HG03442 (cell line): Measurements from ENCODE around the gene PNPLA7.

Experiments used
- ATAC-seq: cut with Tn5 transposase; IDR thresholded peaks from one replicate; pipeline ENCODE4 v1.9.1; 2021; ENCODE audit warnings: mild to moderate bottlenecking, moderate library complexity; ENCODE audit not compliant: unreplicated experiment

Gene PNPLA7

DNA sequence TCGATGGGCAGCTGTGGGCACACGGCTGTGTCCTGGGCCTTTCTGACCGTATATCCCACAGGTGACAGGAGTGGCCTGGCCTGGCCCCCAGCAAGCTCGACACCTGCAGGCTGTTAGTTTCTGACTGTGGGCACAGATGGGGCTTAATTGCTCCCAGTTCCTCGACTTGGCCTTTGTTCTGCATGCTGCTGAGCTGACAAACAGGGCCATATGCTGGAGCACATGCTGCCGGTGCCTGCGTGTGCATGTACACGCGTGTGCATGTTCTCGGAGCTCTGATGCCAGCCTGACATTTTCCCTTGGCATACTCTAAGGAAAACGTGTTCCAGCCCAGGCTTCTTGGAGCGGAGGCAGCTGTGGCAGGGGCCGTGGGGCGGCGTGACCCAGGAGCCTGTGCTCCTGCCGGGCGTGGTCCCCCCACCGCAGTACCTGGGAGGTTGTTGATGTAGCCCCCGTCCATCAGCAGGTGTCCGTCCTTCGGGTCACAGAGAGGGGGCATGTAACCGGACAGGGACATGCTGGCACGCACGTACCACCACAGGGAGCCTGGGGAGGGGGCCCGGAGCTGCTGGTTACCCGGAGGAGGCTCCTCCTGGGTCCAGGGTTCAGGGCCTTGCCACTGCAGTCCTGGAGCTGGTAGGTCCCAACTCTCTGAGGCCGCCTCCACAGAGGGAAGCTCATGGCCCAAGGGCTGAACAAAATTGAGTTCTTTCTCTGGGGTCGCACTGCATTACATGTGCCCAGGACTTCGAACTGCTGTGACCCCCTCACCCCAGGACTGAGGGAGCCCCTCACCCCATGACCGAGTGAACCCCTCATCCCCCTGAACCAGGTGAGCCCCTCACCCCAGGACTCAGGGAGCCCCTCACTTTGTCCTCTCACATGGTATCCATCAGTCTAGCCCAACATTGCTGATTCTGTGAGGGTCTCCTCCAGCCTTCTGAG lies 86.9 kb downstream of the PNPLA7 start:
- ATAC-seq = no peak

DNA sequence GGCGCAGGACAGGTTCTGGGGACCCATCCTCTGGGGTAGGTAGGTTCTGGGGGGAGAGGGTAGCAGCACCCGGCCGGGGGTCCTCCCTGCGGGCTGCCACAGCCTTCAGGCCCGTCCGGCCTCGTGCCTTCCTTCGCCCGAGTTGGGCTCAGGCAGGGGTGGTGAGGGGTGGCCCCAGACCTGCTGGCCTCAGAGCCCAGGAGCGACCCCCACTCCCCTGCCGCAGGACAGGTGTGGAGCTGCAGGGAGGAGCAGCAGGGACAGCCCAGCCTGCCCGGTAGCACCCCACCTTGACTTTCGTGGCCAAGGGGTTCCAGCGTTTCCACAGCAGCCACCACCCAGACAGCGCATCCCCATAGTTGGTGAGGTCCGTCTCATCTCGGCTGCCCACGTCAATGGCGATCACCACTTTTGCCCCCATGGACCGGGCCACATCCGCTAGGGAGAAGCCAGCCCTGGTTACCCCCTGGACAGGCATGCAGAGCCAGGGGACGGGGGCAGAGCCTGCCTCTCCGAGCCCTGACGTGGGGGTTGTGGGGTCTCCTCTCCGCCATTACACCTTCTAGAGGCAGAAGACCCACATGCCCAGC lies 87.7 kb downstream of the PNPLA7 start:
- no peak for ATAC-seq

DNA sequence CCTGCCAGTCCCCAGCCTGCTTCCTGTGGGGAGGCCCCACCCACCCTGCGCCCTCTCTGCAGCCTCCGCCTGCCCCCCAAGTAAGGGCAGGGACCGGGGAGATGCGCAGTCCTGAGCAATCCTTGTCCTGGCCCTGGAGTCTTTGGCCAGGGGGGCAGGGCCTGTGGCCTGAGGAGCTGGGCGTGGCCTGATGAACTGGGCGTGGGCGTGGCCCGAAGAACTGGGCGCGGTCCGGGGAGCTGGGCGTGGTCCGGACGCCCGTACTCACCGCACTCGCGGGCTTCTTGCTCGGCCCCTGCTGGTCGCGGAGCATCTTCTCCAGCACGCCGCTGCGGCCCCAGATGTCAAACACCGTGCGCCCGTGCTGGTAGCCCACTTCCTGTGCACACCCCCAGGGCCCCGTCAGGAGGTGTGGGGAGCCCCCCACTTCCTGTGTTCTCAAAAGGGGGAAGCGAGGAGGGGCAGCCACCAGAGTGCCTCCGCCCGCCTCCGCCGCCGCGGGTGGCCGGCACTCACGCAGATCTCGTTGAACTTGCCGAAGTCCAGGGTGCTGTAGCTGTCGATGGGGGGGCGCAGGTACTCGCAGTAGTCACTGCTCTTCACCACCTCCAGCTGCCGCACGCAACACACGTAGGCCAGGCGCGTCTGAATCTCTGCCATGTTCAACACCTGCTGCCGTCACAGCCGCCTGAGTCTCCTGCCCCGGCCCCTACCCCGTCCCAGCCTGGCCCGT lies 88.4 kb downstream of the PNPLA7 start:
- ATAC-seq = peak; percentile 53

DNA sequence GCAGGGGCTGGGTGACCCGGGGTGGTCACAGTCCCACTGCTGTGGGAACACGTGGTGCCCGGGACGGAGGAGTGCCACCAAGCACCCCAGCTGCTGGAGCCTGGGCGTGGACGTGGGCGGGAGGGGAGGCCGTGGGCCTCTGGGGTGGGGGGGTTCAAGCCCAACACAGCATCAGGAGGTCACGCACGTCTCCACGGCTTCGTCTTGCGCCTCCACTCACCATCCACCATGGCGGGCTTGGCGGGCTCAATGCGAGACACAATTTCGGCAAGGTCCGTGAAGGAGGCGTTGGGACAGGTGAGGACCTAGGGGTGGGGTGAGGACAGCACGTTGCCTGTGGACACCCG lies 88.9 kb downstream of the PNPLA7 start:
- ATAC-seq = no peak

DNA sequence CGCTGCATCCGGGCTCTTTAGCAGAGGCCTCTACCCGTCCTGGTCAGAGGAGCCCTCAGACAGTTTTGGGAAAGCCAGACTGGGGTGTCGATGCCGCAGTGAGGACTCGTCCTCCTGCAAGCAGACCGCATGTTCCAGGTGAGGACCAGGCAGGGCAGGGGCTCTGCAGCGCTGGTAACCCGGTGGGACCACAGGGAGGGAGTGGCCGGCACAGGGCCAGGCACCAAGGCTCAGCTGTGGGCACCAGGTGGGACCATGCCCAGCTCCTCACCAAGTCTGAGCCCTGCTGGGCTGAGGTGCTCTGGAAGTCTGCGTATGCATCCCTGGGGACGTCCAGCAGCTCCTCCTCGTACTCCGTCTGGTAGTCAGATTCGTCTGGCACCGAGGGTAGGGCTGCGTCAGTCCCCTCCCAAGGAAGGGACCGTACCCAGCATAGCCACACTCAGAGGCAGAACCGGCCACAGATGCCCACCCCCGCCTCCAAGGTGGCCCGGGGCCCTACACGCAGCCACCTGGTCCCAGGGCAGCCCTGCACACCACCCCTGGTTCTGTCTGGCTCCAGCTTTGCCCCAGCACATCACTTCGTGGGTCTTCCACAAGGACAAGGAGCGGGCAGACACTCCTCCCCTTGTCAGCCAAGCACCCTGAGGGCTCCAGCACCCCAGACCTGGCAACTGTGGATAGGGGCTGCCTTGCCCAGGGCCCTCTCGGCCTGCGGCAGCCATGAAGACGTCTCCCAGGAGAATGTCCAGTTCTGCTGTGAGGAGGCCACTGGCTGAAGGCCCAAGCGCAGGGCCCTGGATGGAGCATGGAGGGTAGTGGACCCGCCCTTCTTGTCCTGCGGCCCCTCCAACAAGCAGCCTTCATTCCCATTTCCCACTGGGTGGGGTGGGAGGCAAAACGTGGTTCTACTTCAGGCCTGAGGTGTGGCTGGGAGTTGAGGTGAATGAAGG lies 89.6 kb downstream of the PNPLA7 start:
- no peak for ATAC-seq

DNA sequence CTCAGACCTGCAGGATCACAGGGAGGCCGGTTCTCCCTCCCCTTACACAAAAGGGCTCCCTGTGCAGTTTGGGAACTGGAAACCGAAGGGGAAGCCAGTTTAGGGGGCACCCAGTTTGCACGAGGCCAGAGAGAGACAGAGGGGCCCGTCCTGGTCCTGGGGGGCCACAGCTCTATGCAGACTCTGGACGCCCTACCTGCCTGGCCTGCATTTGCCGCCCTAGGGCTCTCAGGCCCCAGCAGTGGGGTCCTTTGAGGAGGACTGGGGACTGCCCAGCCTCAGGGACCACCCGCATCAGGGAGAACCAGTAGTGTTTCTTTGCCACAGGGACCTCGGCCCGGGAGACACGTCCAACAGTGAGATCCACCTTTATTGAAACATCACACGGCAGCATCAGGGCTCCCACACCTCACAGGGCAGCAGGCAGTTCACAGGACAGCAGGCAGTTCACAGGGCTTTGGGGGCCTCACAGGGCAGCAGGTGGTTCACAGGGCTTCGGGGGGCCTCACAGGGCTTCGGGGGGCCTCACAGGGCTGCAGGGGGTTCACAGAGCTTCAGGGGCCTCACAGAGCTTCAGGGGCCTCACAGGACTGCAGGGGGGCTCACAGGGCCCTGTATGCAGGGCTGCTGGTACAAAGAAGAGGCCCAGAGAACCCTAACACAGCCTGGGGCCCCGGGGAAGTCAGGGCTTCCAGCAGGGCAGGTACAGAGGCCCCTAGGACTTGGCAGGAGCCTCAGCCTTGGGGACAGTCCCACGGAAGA lies 90.4 kb downstream of the PNPLA7 start:
- ATAC-seq = no peak

DNA sequence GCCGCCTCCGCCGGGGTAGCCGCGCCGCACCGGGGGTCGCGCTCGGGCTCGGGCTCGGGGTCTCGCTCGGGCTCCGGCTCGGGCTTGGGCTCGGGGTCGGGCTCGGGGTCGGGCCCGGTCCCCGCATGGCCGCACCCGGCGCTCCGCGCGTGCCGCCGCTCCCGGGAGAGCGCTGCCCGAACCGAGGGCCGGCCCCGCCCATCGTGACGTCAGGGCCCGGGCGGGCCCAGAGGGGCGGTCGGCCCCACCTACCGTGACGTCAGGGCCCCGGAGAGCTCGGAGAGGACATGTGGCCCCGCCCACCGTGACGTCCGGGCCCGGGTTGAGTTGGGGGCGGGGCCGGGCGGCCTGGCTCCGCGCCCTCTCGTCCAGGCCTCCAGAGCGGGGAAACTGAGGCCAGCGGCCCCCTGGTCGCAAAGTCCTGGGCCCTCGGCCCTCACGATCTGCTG lies 91.0 kb downstream of the PNPLA7 start, which contains the start of gene NSMF:
Gene NSMF, minus strand, starts transcription at position 183 of the 449 bp plus-strand sequence. CDS start 232 bp downstream, outside the sequence.
- peak; percentile 56 for ATAC-seq

DNA sequence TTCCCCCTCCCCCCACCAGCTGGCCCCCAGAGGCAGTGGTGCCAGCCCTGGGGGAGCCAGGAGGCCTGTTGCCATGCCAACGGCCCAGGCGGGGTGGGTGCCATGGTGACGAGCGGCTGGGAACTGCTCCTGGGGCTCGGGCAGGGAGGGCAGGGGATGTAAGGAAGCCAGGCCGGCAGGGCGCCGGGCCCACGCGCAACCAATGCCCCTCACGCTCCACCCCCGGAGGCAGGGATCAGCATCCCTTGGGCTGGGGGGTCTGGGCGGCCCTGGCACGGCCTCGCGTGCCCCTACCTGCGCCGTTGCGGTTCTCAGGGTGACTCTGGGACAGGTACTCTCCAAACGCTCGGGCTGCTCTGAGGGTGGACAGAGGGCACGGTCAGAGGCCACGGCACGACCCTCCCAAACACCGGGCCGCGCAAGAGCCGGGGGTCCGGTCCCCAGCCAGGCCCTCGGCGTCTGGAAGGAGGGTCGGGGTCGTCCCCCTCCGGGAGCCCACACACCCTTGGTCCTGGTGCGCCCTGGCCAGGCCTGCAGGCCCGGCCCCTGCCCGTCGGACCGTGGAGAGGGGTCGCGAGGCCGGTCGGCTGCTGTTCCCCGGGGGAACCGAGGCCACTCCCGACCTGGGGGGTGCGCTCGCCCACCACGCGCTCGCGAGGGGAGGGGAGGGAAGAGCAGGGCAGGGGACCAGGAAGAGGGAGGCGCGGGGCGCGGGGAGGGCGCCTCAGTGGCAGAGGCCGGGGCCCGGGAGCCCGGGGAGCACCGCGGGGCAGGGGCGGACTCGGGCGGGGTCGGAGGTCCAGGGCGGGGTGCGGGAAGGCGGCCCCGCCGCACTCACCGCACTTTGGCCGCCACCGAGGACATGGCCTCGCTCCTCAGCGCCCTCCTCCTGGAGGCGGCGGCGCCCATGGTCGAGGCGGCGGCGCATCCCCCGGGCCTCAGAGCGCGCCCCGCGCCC lies 91.7 kb downstream of the PNPLA7 start:
- peak; percentile 2 for ATAC-seq

DNA sequence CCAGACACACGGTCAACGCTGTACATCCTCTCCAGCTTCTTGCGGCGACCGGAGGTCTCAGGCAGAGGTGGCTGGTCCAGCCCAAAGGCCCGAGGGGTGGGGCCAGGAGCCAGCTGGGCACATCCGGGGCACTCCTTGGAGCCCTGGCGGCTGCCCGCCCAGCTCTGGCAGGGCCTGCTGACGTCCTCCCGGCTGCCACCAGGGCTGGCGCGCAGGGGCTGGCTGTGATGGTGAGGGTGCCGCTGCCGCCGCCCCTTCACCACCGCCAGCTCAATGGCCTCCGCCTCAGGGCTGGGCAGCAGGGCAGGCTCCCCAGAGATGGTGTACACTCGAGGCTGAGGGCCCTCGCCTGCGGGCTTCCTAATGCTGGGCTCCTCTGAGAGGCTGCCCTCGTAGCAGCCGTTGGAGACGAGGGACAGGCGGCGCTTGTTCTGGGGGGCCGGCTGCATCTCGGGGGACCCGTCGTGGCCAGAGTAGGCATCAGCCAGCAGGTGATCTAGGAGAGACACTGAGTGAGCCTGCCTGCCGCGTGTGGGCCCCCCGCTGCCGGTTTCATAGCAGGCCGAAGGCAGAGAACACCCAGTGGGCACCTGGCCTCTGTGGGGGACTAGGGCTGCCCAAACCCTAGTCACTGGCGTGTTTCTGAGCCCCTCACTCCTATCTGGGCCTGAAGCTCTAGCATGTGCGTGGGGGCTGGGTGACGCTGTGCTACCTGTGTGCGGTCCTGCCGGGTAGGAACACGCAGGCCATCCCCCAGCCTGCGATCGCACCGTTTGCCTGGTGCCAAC lies 92.6 kb downstream of the PNPLA7 start:
- no peak for ATAC-seq

DNA sequence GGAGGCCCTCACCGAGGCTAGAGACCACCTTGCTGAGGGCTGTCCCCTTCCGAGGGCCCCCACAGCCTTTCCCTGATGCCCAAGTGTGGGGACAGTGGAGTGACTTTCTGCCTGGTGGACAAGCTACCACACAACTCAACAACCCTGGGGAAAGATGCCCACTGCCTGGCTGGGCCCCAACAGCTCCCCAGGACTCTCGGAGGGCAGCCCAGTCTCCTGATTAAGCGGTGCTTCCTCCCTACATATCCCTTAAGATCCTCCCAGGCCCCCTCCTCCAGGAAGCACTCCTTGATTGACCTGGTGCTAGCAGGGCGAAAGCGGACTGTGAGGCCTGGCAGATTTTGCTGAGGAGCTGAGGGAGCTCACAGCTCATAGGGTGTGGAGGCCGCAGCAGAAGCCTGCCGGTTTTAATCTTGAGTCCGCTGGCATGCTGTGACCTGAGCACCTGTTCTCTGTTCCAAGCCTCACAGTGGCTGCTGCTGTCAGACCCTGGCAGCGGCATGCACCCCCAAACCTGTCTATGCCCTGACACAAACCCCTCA lies 93.3 kb downstream of the PNPLA7 start:
- no peak for ATAC-seq

DNA sequence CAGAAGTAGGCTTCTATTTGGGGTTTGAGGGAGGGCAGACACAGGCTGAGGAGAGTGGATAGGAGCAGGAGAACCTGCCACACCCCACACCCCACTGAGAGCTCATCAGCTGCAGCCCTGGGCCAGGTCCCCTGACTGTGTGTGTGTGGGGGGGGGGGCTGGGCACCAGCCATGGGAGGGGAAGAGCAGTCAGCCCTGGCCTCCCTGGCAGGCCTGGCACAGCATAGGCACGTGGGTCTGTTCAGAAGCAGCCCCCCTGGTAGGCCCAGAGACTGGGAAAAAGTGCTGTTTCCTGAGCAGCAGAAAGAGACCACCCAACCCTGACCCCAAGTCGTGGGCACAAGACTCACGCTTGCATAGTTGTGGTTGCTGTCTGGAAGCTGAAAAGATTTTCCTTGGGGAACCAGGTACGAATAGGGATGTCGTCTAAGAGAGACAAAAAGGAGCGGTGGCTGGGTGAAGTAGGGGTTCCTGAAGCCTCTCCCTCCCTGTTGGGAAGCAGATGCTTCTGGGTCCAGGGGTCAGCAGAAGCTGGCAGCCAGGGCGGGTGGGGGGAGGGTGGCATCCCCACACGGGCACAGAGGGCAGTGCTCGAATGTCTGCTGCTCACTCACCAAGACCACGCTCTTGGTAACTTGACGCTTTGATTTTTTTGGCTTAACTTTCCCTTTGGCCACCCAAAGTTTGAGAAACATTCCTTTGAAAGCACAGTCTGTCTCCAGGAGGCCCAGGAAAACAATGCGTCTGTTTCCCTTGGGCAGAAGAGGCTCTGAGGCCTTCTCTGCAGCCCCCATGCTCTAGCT lies 93.9 kb downstream of the PNPLA7 start:
- ATAC-seq = no peak

DNA sequence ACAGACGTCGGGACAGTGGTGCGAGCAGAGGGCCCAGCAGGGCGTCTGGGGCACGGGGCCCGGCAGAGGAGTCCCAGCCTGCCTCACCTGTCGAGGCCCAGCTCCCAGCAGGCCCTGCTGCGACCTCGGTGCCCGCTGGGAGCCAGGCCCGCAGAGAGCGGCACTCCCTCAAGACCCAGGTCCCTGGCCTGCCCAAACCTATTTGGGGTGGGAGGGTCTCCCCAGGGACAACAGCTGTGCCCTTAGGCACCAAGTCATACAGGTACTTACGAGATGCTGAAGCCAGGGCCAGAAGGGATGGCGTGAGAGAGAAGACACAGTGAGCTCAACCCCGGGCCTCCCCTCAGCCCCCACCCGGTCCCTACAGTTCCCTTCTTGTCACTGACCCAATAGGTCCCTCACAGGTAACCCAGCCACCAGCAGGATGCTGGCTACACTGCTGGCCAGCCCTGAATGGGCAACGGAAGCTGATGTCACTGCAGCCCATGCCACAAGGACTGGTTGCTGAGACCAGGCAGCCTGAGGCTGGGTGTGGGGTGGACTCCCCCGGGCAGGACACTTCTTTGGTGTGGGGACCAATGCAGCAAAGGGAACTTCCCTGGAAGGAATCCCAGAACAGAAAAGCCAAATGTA lies 94.7 kb downstream of the PNPLA7 start:
- ATAC-seq = no peak

DNA sequence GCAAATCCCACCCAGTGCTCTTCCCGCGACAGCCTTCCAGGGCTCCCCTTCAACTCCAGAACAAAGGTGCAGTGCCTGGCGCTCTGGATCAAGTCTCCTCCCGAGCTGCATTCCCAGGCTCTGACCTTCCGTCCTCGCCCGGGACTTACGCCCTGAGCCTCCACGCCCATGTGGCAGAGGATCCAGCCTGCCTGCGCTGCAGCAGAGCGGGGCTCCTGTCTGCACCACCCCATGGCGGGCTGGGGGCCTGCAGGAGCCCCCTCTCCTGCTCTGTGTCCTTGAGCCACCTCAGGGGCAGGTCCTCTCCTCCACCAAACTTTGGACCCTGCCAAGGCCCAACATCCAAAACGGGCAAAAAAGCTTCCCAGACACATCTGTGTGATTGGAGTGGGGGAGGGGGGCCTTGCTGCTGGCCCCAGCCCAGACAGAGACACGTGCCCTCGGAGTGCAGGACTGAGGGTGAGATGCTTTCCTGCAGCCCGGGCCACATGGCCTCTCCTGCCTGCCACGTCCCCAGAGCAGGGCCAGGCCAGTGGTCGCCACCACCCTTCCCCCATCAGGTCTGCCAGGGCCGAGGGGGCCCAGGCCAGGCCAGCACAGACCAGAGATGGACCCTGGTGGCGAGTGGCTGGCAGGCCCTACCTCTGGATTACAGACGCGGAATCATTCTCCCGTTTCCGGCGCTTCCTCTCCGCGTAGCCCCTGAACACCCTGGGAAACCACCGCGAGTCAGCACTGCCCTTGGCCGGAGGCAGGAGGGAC lies 95.4 kb downstream of the PNPLA7 start:
- no peak for ATAC-seq

DNA sequence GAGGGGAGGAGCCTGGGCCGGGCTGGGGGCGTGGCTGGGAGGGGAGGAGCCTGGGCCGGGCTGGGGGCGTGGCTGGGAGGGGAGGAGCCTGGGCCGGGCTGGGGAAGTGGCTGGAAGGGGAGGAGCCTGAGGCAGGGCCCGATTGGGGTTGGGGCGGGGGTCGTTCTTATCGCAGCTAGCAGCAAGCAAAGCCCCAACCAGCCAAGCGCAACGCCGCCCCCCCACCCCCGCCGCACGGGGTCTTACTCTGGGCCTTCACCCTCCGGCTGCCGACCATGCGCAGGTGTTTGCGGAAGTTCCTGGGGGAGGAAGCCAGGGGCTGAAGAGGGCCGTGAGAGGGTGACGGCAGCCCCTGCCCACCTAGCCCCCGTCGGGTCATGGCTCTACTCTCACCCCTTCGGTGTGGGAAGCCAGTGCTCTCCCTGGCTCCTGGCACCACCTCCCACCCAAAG lies 96.0 kb downstream of the PNPLA7 start:
- ATAC-seq = no peak

DNA sequence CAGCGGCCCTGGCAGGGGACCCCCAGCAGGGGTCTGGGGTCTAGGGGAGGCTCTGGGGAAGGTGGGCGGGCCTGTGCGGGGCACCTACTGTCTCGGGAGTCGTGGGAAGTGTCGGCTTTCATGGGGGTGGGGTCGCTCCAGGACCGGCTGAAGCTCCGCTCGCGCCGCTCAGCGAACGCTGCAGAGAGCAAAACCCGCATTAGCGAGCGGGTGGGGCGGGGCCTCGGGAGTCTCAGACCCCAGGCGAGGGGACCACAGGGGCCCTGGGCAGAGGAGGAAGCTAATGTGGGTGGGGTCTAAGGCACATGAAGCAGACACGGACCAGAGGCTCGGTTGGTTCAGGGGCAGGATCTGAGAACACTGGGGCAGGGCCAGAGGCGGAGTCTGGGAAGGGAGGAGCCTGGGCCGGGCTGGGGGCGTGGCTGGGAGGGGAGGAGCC lies 96.5 kb downstream of the PNPLA7 start:
- ATAC-seq = no peak
